Myocyte (in vitro differentiated cells): ENCODE results near the gene MYO3B. TPM values are rescaled to one million over a fixed set of nuclear protein-coding genes. Genes with fewer than 3 reads are reported as not detected.
A peak's percentile ranks its signal among the peaks of the same experiment; 100 is the strongest.

ENCODE experiments used
- DNase-seq: peaks from one replicate; pipeline ENCODE4 v3.0.0-alpha.2; 2012; ENCODE audit warnings: low read depth
- total RNA-seq: library from RNA; depleted of rRNA; stranded (reverse); fragments of >200 nt; gene quantifications from 2 replicates; pipeline ENCODE4 v1.2.3, GENCODE V29; 2014

Gene MYO3B
- total RNA-seq, 1 donor from 2014 or later: not detected

DNA sequence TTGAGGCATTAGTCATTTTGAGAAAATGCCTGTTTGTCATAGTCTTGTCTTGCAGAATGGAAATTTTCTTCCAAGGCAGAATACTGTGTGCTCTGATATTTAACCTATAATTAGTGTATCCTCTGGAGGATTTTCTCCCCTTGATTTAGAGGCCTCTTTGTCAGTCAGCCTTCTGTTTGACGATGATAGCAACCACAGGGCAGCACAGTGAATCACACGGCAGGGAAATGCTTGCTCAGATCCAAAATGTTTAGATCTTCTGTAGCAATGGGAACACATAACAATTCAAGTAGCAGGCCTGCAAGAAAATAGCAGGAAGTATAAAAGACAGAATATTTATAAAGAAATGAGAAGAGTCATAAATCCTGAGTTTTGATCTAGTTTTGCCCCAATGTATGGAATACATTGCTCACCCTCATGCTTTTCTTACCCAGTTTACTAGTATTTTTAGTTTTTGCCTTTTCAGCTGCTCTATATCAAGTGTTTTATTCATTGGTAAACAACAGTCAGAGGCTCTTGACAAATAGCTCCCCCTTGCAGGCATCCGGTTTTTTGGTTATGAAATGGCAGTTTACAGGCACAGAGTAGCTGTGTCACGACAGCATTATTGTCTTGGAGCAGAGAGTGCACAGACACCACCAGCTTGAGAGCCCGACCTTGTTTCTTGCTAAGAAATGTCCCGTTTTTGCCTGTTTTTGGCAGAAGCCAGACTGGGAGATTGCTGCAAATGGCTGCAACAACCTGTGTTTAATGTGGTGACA is 185.1 kb downstream of the MYO3B start:
- no peak for DNase-seq

GRCh38 chr2:170365003-170365402 is 187.1 kb downstream of the MYO3B start:
- no peak for DNase-seq

GRCh38 chr2:170365686-170366085 is 187.7 kb downstream of the MYO3B start:
- no peak for DNase-seq

GRCh38 chr2:170368370-170368769 is 190.4 kb downstream of the MYO3B start:
- no peak for DNase-seq

DNA sequence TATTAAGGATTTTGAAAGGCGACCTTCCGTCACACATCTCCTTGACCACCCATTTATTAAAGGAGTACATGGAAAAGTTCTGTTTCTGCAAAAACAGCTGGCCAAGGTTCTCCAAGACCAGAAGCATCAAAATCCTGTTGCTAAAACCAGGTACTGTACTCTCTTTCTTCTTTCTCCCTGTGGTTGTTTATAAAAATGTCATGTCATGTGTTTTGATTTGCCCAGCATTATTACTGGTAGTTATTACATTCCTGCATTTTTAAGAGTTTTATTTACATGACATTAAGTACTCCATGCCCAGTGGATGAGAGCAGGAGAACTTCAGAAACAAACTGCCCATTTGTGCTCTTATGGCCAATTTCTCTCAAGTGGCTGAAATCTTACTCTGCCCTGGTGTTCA is 191.3 kb downstream of the MYO3B start:
- DNase-seq: no peak

DNA sequence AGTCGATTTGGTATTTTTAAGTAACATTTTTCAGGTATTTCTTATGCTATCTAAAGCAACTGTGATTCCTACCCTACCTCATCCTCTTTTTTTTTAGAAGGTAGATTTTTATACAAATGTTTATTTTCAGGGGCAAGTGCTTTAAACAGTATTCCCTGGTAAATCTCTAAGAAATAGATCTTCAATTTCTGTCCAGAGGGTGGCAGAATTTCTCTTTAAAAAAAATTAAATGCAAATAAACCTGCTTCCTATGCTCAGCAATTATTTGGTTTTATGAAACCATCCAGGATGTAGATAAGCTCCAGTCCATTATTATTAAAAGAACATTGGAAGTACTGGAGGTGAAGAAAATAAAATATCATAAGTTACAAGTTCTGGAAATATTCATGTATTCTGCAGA is 191.9 kb downstream of the MYO3B start:
- DNase-seq: peak; percentile 31

- no peak for DNase-seq
Measured at GRCh38 chr2:170371231-170371998, 193.5 kb downstream of the MYO3B start.

DNA sequence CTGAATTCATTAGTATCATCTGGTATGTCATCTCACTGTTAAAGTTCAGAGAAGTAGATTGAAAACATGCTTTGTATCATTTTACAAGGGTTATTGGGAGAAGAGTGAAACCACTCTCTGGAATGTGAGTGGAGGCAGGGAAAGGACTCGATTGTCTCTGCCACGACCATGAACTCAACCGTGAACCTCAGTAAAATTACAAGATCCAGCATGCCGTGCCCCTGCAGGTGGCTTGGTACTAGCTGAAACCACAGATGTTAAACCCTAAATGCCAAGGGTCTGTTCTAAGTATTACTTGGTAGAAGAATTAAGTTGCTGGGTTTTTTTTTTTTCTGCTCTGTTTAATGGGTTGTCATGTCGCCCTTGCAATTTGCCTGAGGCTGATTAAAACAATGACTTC is 197.2 kb downstream of the MYO3B start:
- no peak for DNase-seq

GRCh38 chr2:170377500-170378207 is 199.7 kb downstream of the MYO3B start:
- no peak for DNase-seq

DNA sequence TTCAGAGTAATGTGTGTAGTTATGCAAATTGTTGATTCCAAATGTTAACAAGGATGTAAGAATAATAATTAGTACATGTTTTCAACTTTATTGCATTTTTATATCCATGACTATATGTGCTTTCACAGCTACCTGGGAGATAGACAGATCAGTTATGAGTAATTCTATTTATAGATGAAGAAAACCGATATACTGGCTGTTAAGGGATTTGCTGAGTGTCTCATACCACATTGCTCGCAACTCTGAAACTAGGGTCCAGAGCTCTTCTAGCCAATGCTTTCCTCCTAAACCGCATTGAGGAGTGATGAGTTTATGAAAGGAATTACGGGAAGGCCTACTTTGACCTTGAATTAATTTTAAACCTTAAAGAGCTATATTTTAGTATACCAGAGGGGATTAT is 202.3 kb downstream of the MYO3B start:
- no peak for DNase-seq

DNA sequence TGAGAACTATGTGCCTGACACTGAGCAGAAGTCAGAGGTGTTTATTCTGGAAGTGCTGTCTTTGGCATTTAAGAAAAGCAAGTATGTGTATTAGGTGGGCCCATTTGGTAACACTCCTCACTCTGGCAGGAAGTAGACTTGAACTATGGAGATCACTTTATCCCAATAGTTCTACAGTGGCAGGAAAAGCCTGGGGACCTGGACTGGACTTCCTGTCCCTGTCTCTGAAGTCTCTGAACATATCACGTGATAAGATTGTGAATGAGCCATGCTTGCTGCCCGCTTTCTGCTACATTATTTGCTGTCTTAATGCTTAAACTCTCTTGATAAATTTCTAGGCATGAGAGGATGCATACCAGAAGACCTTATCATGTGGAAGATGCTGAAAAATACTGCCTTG is 203.7 kb downstream of the MYO3B start:
- no peak for DNase-seq

DNA sequence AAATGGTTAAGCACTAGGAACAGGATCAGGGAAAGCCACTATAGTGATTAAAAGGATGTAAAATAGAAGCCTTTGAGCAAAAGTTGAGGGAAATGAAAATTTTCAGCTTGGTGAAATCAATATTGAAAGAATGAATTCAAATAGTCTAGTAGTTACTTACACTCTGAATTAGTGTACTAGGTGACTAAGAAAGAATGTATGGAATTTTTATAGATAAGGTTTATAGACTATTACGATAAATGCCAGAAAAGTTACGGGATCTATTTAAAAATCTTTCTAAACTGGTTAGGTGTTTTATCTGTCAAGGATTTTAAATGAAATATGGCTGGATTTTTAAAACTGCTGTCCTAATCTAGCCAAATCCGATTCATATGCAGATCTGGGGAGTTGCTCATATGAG is 208.6 kb downstream of the MYO3B start:
- no peak for DNase-seq

DNA sequence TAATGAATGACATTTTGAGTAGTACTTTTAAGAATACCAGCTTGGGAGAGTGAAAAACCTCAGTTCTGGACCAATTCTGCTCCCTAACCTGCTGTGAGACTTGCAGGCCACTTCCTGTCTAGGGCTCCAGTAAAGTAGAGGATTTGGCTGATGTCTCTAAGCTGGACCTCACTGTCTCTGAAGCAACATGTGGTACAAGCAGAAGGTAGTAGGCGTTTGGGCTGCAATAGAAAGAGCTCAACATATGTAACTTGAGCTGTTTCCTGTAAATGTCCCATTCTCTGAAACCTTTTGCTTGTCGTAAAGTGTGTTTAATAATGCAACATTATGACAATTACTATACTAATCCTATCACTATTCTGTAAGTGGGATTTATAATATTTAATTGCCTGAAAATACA is 213.1 kb downstream of the MYO3B start:
- DNase-seq: no peak

DNA sequence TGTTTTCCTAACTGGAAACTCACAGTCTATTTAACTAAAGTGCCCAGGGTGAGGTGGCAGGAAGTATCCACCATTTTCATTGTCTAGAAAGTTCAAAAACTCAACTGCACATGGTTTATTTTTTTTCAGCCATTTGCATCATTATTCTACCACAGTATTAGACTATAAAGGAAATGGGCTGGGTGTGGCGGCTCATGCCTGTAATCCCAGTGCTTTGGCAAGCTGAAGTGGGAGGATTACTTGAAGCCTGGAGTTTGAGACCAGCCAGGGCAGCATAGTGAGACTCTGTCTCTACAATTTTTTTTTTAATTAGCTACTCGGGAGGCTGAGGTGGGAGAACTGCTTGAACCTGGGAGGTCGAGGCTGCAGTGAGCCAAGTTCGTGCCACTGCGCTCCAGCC is 213.8 kb downstream of the MYO3B start:
- no peak for DNase-seq

DNA sequence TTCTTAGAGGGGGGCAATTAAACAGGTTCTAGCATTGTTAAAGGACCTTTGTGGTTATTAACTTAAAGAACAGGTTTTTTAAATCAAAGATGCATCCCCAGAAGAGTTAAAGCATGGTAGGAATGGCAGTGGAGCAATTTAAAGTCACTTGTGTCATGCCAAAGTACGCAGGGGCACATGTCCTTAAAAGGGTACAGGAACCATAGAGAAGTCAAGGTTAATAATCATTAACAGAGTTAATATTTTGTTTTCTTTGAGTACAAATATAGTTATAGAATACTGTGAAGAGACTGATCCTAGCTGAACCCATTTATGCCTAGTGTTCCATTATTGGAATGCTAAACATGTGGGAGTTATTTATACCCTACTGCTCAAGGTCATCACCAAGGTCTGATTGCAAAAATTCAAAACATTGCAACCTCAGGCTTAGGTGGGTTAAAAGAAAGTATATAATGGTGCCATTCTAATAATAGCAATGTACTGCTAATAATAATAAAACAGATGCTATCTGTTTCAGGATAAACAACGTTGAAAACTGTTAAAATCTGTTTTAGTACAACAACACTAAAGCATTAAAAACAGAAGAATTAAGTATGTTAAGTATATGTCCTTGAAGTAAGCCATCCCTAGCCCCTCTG is 216.0 kb downstream of the MYO3B start:
- DNase-seq: no peak

GRCh38 chr2:170394641-170395387 is 216.9 kb downstream of the MYO3B start:
- DNase-seq: no peak

DNA sequence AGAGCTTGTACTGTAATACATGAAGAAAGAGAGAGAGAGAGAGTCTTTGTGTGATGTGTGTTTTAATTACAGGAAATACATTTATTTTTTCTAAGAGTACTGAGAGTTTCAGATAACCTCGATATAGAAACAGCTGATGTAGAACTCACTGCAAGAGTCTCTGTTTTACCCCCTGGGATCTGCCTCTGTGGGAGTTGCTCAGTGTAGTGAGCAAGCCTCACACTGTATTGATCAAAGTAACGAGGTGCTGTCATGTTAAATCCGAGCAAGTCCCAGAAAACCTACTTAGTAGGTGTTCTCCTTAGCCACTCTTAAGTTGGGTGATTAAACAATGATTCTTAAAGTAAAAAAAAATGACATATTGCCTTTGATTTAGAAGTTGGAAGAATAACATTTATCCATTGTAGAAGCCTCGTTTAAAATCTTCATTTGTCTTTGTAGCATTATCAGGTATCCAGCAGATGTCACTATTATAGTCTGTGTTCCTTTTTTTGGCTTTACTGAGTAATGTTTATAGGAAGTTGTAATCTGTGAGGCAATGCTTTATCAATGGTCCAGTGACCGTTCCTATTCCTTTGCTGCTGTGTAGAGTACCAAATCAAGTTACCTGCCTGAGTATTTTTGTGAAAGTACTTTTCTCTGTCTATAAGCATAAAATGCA is 219.0 kb downstream of the MYO3B start:
- DNase-seq: peak; percentile 5

GRCh38 chr2:170401187-170401586 is 223.2 kb downstream of the MYO3B start:
- no peak for DNase-seq

GRCh38 chr2:170404846-170405245 is 226.9 kb downstream of the MYO3B start:
- DNase-seq: no peak

- DNase-seq: no peak
Measured at GRCh38 chr2:170405326-170405725, 227.4 kb downstream of the MYO3B start.
